ENCODE results near the gene MAP2K7. TPM values are rescaled to one million over a fixed set of nuclear protein-coding genes. Genes with fewer than 3 reads are reported as not detected.
"Not testable (repeated sequence)": the region's sequence is repeated elsewhere in the genome, so short reads cannot be mapped to it uniquely, and the experiment has no call there.

The MAP2K7 gene
- total RNA-seq, 1 donor = 21.5 TPM

DNA sequence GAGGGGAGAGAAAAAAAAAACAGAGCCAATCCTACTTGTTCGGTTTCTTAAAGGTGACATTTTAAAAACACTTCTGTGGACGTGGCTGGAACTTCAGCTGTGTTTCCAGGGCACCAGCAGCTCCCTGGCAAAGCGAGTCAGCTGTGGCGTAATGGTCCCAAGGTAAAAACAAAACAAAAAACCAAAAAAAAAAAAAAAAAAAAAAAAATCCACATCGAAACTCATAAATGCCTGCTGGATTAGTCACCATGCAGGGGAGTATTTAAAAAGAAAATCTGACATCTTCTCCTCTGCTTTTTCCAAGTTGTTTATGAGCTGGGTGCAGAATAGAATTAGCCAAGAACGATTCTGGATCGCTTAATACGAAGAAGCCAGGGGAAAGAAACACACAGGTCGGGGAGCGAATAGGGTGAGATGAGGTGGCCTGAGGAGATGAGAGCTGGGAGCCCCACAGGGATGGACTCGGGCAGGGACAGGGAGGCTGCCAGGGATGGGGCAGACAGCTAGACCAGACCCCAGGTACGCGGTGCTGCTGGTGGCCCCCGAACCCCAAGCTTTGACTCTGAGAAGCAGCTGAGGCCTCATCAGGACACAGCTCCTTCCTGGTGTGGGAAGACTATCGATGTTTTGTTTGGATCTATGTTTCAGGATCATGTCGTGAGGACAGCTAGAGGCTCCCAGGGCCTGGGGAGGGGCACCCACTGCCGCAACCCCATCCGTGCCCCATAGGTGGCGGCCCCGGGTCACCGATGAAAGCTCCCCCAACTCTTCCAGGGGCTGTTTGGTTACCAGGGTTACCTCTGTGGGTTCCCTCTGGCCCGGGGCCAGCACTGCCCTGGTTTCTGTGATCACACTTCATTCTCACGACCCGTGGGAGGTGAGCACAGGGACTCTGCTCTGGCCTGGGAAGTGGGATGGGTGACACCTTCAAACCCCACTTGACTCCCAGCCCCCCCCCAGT lies 25.3 kb downstream of the MAP2K7 start:
- peak in 2 of 3 donors; percentile 92 to 95 for DNase-seq (ENCODE audit: low read depth in 2 of 3, low spot score in 2 of 3)

DNA sequence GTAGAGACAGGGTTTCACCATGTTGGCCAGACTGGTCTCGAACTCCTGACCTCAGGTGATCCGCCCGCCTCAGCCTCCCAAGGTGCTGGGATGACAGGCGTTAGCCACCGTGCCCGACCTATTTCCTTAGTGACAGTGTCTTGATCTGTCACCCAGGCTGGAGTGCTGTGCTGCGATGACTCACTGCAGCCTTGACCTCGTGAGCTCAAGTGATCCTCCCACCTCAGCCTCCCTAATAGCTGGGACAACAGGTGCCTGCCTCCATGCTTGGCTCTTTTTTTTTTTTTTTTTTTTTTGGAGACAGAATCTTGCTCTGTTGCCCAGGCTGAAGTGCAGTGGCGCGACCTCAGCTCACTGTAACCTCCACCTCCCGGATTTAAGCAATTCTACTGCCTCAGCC lies 26.4 kb downstream of the MAP2K7 start:
- not testable (repeated sequence) for DNase-seq (ENCODE audit: low read depth in 2 of 3, low spot score in 2 of 3)

DNA sequence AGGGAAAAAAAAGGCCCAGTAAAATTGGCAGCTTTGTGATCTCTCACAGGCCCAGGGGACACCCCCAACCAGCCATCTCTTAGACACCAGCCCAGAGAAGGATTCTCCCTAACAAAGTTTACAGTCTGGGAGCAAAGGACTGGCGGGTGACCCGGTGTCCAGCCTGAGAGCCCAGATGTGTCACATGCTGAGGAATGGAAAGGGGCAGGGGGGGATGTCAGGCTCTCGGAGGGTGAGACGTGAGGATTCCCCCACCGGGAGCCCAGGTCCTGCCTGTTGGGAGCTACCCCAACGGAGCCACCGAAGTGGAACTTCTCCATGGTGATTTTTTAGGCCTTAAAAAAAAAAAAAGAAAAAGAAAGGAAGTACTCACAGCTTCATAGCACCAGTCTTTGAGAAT lies 27.1 kb downstream of the MAP2K7 start:
- no peak for DNase-seq (ENCODE audit: low read depth in 2 of 3, low spot score in 2 of 3)

DNA sequence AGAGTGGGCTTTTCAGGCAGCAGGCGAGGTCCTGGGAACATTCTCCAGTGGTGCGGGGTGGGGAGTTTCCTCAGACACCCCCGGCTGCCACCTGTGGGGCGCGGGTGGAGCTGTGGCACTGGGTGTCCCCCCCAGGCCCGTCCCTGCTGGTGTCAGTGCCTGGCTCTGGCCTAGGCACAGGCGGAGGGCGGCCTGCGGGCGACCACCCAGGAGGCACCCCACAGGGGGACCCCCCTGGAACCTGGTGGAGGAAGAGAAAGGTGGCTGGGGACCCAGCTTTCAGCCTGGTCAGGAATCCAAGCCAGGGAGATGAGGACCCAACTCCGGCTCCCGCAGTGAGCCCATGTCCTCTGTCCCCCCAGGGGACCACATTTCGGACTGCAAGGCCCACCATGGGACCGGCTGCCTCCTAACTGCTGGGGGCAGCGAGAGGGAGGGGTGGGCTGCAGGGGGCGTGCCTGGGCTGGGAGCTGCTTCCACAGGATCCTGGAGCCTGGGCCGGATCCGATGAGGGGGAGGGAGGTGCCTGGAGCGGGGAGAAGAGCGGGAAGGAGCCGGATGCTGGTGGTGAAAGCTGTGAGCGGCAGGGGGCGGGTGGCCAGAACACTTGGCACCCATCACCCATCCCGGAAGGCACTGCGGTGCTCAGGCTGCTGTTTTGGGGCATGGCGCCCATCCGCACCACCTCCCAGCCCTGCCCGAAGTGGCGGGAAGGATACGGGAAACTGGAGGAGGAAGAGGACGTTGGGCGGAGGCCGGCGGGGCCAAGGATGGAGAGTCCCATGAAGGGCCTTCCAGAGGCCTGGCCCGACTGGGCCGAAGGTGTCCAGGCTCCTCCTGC lies 27.8 kb downstream of the MAP2K7 start:
- no peak for DNase-seq (ENCODE audit: low read depth in 2 of 3, low spot score in 2 of 3)

DNA sequence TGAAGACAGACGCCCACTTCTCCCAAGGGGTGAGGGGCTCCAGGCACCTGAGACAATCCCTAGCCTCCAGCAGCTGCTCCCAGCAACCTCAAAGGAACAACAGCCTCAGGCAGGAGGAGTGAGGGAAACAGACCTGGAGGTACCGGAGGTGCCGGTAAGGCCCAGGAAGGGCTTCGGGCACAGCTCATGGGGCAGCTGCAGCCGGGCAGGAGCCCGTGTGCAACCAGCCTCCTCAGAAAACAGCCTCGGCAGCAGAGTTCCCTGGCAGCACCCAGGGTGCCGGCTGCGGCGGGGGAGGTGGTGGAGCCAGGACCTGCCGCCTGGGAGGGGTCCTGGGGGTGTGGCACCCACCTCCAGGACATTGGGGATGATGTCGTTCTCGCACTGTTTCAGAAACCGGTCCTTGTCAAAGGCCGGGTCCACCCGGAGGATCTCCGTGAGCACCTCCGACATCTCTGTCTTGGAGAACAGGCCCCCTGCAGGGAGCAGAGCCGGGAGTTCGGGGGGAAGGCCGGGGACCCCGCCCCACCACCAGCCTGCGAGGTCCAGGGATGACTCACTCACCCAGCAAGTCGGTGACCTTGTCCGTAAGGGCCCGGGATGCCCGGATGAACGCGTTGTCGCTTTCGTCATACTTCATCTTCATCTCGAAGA lies 28.7 kb downstream of the MAP2K7 start:
- no peak for DNase-seq (ENCODE audit: low read depth in 2 of 3, low spot score in 2 of 3)

DNA sequence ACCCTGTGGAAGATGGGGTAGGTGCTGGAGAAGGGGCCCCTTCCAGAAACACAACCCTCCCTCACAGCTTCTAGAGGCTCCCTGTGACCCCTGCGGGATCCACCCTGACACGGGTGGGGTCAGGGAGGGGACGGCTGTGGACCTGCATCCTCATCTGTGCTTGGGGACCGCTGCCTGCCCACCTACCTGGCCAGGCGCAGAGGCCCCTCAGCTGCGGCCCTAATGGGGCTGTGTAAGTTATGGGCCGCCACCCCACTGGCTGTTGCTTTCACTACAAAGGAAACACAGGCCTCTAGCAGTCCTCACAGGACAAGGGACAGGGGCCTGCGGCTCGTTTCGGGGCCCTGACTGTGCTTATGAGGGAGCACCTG lies 29.2 kb downstream of the MAP2K7 start:
- no peak for DNase-seq (ENCODE audit: low read depth in 2 of 3, low spot score in 2 of 3)

DNA sequence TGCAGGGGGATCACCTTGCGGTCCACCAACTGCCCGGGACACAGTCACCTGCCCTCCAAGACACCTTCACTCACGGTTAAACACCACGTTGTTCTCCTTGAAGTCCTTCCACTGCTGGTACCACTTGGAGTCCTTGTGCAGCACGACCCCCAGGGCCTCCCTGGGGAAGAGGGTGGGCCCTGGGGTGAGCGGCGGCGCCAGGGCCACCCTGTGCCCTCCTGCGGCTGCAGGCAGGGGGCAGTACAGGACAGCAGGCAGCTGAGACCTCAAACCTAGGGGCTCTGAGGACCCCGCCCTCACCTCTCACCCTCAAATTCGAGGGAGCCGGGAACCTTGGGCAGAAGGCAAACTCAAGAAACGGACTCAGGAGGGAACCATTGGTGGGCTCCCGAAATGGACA lies 29.7 kb downstream of the MAP2K7 start:
- no peak for DNase-seq (ENCODE audit: low read depth in 2 of 3, low spot score in 2 of 3)

DNA sequence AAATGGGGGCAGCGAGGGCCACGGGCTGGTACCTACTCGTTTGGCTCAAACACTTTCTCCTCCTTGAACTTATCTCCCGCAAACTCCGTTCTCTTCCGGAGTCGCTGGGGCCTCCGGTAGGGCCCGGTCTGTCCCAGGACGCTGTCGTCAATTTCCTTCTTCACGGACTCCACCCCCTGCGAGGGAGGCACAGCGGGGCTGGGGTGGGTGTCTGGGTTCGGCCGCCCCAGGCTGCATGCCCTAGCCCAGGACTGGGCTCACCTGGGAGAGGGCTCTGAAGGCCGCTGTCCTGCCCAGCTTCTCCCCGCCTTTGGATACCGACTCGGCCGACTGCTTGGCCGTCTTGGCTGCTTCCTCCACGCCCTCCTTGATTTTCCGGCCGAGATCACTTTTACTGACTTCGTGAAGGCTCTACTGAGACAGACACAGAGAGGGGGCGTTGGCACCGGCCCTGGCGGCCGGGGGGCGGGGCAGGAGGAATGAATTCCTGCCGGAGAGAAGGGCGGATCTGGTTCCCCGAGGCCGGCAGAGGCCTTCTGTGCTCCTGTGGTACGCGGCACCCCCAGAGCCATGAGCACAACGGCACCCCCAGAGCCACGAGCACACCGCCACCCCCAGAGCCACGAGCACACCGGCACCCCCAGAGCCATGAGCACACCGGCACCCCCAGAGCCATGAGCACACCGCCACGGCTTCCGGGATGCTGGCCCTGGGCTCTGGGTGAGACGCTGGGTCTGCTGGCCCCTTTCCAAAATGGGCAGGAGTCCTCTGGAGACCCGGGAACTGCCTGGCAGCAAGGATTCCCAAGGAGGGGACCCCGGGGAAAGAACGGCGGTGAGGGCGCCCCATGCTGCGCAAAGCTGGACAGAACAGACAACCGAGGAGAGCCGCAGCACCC lies 30.4 kb downstream of the MAP2K7 start:
- no peak for DNase-seq (ENCODE audit: low read depth in 2 of 3, low spot score in 2 of 3)

DNA sequence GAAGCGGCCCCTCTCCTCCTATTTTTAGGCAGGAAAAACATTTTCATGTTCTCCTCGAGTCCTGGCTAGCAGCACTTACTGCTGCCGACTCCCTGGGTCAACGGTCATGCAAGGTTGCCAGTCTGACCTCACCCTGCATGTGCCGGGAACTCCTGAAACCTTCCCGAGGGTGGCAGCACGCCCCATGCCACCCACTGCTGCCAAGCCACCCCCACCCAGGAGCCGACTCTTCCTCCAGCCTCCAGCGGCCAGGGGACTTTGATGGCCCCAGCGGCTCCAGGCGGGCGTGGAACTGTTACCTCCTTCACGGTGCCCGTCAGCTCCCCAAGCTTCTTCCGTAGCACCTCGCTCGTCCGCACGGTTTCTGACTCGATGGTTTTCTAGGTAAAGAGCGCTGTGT lies 31.1 kb downstream of the MAP2K7 start:
- no peak for DNase-seq (ENCODE audit: low read depth in 2 of 3, low spot score in 2 of 3)

DNA sequence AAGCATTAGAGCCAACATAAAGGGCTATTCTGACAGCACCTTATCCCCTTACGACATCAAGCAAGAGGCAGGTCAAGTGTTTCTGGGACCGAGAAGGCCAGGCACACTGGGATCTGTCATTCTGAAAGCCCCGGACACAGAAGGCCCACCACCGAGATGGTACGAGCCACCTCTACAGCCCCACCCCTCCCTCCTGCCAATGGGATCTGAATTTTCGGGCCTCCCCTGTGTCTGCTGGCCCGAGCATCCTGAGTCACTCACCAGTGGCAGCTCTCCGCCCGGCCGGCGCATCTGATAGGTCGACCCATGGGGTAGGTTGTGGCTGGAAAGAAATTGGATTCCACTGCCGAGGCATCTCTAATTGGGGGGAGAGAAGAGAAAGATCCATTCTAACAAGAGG lies 37.2 kb downstream of the MAP2K7 start:
- no peak for DNase-seq (ENCODE audit: low read depth in 2 of 3, low spot score in 2 of 3)

DNA sequence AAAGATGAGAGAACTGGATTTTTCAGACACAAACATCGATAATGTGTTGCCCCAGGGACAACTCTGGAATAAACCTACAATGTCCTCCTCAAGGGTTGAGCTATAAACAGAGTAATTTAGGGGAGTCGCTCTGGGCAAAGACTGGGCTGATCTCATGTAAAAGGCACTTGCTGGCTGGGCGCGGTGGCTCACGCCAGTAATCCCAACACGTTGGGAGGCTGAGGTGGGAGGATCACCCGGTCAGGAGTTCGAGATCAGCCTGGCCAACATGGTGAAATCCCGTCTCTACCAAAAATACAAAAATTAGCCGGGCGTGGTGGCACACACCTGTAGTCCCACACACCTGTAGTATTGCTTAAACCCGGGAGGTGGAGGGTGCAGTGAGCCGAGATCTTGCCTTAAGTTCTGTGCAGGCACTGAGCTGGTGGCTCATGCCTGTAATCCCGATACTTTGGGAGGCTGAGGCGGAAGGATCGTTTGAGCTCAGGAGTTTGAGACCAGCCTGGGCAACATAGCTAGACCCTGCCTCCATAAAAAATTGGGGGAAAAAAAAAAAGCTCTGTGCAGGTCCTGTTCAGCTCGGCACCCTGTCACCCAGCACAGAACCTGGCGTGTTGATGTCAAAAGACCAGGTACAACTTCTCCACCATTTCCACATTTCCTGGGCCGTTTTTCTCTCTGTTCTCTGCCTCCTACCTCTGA lies 38.4 kb downstream of the MAP2K7 start:
- no peak for DNase-seq (ENCODE audit: low read depth in 2 of 3, low spot score in 2 of 3)

DNA sequence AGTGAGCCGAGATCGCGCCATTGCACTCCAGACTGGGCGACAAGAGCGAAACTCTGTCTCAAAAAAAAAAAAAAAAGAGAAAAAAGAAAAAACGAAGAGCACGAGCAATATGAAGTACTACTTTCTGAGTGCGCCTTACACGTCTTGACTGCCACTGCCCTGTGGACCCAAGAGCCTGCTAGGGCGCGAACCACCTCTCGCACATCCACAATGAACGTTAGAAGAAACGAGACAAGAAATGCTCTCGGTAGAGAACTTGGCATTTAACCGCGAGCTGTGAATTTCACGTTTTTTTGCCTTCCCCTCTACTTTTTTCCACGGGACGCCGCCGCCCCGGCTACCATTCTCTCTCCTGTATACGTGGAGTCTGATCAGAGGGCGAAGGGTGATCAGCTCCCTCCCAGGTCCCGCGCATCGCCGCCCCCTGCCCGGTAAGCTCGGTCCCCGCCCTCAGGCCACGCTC lies 39.3 kb downstream of the MAP2K7 start:
- no peak for DNase-seq (ENCODE audit: low read depth in 2 of 3, low spot score in 2 of 3)

DNA sequence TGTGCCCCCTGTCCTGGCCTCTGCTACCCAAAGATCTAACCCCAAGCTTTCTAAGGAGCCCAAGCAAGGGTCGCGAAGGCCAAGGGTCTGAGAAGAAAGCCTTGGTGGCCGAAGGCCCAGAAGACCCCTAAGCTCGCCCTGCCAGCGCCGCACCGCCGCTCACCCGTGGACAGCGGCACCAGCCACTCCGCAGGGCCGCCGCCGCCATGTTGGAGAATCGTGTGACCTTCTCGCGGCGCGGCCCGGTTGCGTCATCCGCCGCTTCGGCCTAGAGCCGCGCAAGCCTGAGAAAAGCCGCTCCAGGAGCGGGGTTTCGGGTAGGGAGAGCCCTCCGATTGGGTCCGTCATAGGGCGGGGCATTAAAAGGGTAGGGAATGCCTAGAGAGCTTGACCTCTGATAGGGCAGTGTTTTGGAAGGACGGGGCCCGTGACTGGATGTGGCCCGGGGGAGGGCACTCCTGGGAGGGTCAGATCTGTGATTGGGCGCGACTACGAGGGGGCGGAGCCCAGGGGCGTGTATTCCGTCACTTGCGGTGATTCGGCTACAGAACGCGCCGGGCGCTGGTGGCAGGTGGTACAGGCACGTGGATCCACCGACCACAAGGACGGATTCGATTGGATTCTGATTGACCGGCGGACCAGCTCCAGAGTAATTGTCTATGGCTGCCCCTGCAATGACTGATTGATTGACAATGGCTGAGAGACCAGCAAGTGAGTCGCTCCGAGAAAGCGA lies 39.9 kb downstream of the MAP2K7 start, which contains the start of gene TIMM44:
Gene TIMM44 (minus strand): TSS at position 223 of the 733 bp plus-strand sequence. CDS start 15 bp downstream, at position 208.
- peak; percentile 91 to 100 (median 99) for DNase-seq (ENCODE audit: low read depth in 2 of 3, low spot score in 2 of 3)

DNA sequence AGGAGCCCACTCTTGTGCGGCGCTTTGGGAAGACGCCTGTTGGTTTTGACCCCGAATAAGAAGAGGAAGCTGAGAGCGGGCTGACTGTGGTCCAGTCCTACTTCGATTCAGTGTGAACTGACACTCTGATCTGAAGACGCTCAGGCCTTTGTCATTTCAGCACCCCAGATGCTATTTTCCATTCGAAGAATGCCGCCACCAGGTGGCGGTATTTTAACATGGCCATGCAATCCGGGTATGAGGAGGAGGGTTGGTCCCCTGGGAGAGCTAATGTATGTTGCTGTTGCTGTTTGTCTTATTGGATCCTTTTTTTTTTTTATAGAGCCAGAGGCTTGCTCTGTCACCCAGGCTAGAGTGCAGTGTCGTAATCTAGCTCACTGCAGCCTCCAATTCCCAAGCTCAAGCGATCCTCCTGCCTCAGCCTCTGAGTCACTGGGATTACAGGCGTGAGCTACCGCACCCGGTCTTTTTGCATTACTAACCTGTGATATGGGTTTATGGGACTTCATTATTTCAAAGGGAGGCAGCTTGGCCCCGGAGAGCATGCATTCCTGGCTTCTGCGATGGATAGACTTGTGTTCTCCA lies 40.6 kb downstream of the MAP2K7 start:
- DNase-seq (ENCODE audit: low read depth in 2 of 3, low spot score in 2 of 3) = peak; percentile 80 to 95 (median 87)

DNA sequence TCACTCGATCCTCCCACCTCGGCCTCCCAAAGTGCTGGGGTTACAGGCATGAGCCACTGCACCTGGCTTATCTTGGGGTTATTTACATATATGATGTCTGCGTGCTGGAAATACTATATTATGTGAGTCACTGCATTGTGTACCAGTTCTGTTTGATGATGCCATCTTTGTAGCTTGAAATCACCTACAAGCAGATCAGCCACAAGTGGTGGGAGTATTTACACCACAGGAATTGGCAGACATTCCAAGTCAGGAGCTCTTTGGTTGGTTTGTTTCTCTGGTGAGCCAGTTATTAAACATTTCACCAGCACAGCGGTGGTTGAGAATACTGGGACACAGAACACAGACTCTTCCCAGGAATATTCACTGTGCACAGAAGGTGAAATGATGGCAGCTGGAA lies 44.3 kb downstream of the MAP2K7 start:
- DNase-seq (ENCODE audit: low read depth in 2 of 3, low spot score in 2 of 3) = no peak

DNA sequence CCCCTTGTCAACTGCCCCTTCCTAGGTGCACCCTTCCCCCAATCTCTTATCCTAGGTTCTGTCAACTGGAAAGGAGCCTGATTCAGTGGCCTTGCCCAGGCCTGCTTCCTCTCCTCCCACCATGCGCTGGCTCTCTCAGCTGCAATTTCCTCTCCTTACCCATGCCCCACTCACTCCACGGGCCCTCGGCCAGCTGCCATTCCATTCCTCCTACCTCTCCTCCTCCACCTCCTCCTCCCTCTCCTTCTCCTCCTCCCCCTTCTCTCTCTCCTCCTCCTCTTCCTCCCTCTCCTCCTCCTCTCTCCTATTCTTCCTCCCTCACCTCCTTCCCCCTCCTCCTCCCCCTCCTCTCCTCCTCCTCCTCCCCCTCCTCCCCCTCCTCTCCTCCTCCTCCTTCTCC lies 49.4 kb downstream of the MAP2K7 start:
- DNase-seq (ENCODE audit: low read depth in 2 of 3, low spot score in 2 of 3) = no peak

DNA sequence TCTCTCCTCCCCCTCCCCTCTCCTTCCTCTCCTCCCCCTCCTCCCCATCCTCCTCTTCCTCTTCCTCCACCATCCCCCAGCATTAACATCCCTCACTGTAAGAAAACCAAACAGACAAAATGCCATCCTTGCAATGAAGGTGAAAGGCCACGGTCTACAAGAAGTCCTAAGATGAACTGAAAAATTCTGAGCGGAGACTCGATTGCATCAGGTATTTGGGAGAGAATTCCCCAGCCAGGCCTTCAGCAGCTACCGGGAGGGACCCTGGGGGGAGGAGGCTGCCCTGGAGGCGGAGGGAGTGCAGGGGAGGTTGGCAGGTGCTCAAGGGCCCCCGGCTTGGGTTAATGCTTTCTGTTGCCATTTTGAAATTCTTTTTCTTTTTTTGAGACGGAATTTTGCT lies 49.9 kb downstream of the MAP2K7 start:
- no peak for DNase-seq (ENCODE audit: low read depth in 2 of 3, low spot score in 2 of 3)

DNA sequence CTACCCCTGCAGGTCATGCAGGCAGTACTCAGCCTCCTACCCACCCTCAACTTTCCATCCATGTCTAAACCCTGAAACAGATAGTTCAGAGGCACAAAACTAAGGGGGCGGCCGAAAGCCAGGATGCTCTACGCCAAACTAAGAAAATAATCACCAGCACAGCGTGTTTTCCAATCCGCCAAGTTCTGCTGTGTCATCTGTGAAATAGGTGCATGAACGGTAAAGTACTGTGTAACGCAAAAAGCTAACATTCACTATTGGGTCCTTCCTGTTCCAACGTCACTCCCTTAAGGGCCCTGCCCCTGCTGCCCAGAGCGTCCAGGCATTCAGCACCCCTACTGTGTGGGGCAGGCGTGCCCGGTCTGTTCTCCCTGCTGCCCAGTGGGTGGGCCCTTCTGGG lies 52.0 kb downstream of the MAP2K7 start:
- no peak for DNase-seq (ENCODE audit: low read depth in 2 of 3, low spot score in 2 of 3)

All from hematopoietic multipotent progenitor cell (in vitro differentiated cells).